Upper lobe of left lung (tissue), 6 donors: ENCODE measurements around the gene B4GALT4. TPM values are rescaled to one million over a fixed set of nuclear protein-coding genes. Genes with fewer than 3 reads are reported as not detected.

Source experiments
- ATAC-seq, 2 donors: fragments of 200-7000 bp; cut with Tn5 transposase; one replicate each; pipeline ENCODE4 v1.9.1; 2022; ENCODE audit warnings: mild to moderate bottlenecking in 2 of 2, moderate library complexity in 2 of 2; ENCODE audit not compliant: low FRiP score in 2 of 2
- DNase-seq, 2 donors: peaks; one replicate each; pipeline ENCODE4 v3.0.0-alpha.2; 2019 to 2020
- H3K27ac ChIP-seq, 4 donors: fragments of 200-600 bp; sonication (generic); one replicate each; pipeline ENCODE4 v1.5.1; 2016 to 2019
- H3K27me3 ChIP-seq, 4 donors: fragments of 200-600 bp; sonication (generic); one replicate each; pipeline ENCODE4 v1.5.1; 2017 to 2019
- H3K36me3 ChIP-seq, 4 donors: fragments of 200-600 bp; sonication (generic); one replicate each; pipeline ENCODE4 v1.5.1; 2016 to 2019
- H3K4me1 ChIP-seq, 4 donors: fragments of 200-600 bp; sonication (generic); one replicate each; pipeline ENCODE4 v1.5.1; 2018 to 2019
- H3K4me3 ChIP-seq, 4 donors: fragments of 200-600 bp; sonication (generic); one replicate each; pipeline ENCODE4 v1.5.1; 2017 to 2019; ENCODE audit warnings: mild to moderate bottlenecking in 2 of 4, moderate library complexity in 1 of 4
- H3K9me3 ChIP-seq, 4 donors: fragments of 200-600 bp; sonication (generic); one replicate each; pipeline ENCODE4 v1.5.1; 2018 to 2019
- CTCF ChIP-seq, 6 experiments: fragments of 450-650 bp in 4 of 6; fragments of 200-600 bp in 2 of 6; sonication (generic) in 2 of 6; IDR thresholded peaks; one replicate each; pipeline ENCODE4 v1.5.1; 2016 to 2019; ENCODE audit warnings: antibody characterized with exemption in 6 of 6
- EP300 ChIP-seq, 4 donors: sonication (generic); formaldehyde crosslinking; IDR thresholded peaks; one replicate each; pipeline ENCODE4 v1.5.1; 2017; ENCODE audit warnings: antibody characterized with exemption in 4 of 4, control low read depth in 2 of 4
- POLR2A ChIP-seq, 4 donors: fragments of 450-650 bp; IDR thresholded peaks; one replicate each; pipeline ENCODE4 v1.5.1; 2016 to 2017; ENCODE audit warnings: antibody characterized with exemption in 4 of 4, mild to moderate bottlenecking in 2 of 4
- POLR2AphosphoS5 ChIP-seq, 2 donors: sonication (generic); formaldehyde crosslinking; IDR thresholded peaks; one replicate each; pipeline ENCODE4 v1.5.1; 2017; ENCODE audit warnings: antibody characterized with exemption in 2 of 2
- WGBS, 2 donors: methylation state at CpG; one replicate each; pipeline ENCODE4 v1.1.5; 2017 to 2018; 5-methylcytosine and 5-hydroxymethylcytosine counted together
- total RNA-seq, 6 donors: library from RNA; depleted of rRNA in 4 of 6; stranded (reverse); fragments of >200 nt in 4 of 6; gene quantifications; one replicate each; pipeline versions ENCODE4 v1.1.0 to v1.2.1, GENCODE V29; 2016 to 2021
- donor health status: DM: no; HTN: no; CAD: no; lungs with moderate emphysema.
- donor health status: DM: no; HTN: yes; CAD: no; lungs with severe emphysema.

B4GALT4 gene
- total RNA-seq, 6 donors from 2014 or later: 7.3 to 24.3 (median 16.6) TPM

- no peak for TF ChIP-seq POLR2A (IDR thresholded peaks at IDR 0.05)
- no peak for TF ChIP-seq POLR2AphosphoS5 (IDR thresholded peaks at IDR 0.05)
- no peak for TF ChIP-seq CTCF (IDR thresholded peaks at IDR 0.05)
- no peak for TF ChIP-seq EP300 (IDR thresholded peaks at IDR 0.05)
- H3K9me3 ChIP-seq: no peaks in the 10 kb centered on the region
- peaks cover 0 to 14% (median 8%) of the 10 kb centered on the region in 4 donors for H3K4me1 ChIP-seq
- no peak overlapping the region for H3K27ac ChIP-seq
- H3K4me3 ChIP-seq: no peak overlapping the region
- no peak for DNase-seq
- H3K27me3 ChIP-seq: no peaks in the 10 kb centered on the region
- H3K36me3 ChIP-seq: peaks cover 14 to 70% (median 34%) of the 10 kb centered on the region in 4 donors
- no peak for ATAC-seq
- WGBS, 2 donors: 38 to 39% methylated on average over 4 of the region's 4 CpGs
These were observed 29.5 kb downstream of the B4GALT4 start for GRCh38 chr3:119211193-119211592.

- Histone ChIP-seq H3K4me3 (no peak overlapping the region), H3K4me1 (peaks cover 0 to 14% (median 8%) of the 10 kb centered on the region in 4 donors), H3K36me3 (peaks cover 0 to 33% (median 9%) of the 10 kb centered on the region in 4 donors), H3K27ac (no peak overlapping the region), H3K9me3 (no peaks in the 10 kb centered on the region), H3K27me3 (no peaks in the 10 kb centered on the region)
- WGBS, 2 donors: 79 to 88% methylated on average over 3 of the region's 3 CpGs
- no peak for ATAC-seq
- no peak for TF ChIP-seq EP300 (IDR thresholded peaks at IDR 0.05)
- TF ChIP-seq POLR2A (IDR thresholded peaks at IDR 0.05): no peak
- no peak for TF ChIP-seq POLR2AphosphoS5 (IDR thresholded peaks at IDR 0.05)
- TF ChIP-seq CTCF (IDR thresholded peaks at IDR 0.05): no peak
- DNase-seq: no peak
These were observed 33.2 kb downstream of the B4GALT4 start for GRCh38 chr3:119207512-119207875.

GRCh38 chr3:119206611-119207511 lies 33.8 kb downstream of the B4GALT4 start:
- 66 to 78% methylated on average over 4 of the region's 4 CpGs for WGBS, 2 donors
- no peaks in the 10 kb centered on the region for H3K9me3 ChIP-seq
- no peaks in the 10 kb centered on the region for H3K27me3 ChIP-seq
- H3K27ac ChIP-seq: no peak overlapping the region
- no peak overlapping the region for H3K4me3 ChIP-seq
- H3K36me3 ChIP-seq: peaks cover 0 to 27% (median 4%) of the 10 kb centered on the region in 4 donors
- no peak for TF ChIP-seq POLR2A (IDR thresholded peaks at IDR 0.05)
- no peak for TF ChIP-seq EP300 (IDR thresholded peaks at IDR 0.05)
- no peak for TF ChIP-seq POLR2AphosphoS5 (IDR thresholded peaks at IDR 0.05)
- peaks cover 0 to 14% (median 8%) of the 10 kb centered on the region in 4 donors for H3K4me1 ChIP-seq
- ATAC-seq (peak in 1 of 2 donors; percentile 52), DNase-seq (peak in 1 of 2 donors; percentile 40)

- H3K9me3 ChIP-seq: no peaks in the 10 kb centered on the region
- peaks cover 0 to 14% (median 8%) of the 10 kb centered on the region in 4 donors for H3K4me1 ChIP-seq
- TF ChIP-seq POLR2AphosphoS5 (IDR thresholded peaks at IDR 0.05): no peak
- TF ChIP-seq EP300 (IDR thresholded peaks at IDR 0.05): no peak
- no peak for TF ChIP-seq CTCF (IDR thresholded peaks at IDR 0.05)
- no peak for TF ChIP-seq POLR2A (IDR thresholded peaks at IDR 0.05)
- WGBS, 2 donors: 89 to 90% methylated on average over 5 of the region's 5 CpGs
- no peak for ATAC-seq
- no peaks in the 10 kb centered on the region for H3K27me3 ChIP-seq
- no peak for DNase-seq
- H3K36me3 ChIP-seq: peaks cover 0 to 15% (median 1%) of the 10 kb centered on the region in 4 donors
- H3K4me3 ChIP-seq: no peak overlapping the region
- H3K27ac ChIP-seq: no peak overlapping the region
These were observed 35.0 kb downstream of the B4GALT4 start for GRCh38 chr3:119205685-119206084.

- no peaks in the 10 kb centered on the region for H3K9me3 ChIP-seq
- H3K27ac ChIP-seq: no peak overlapping the region
- H3K4me3 ChIP-seq: no peak overlapping the region
- no peak for TF ChIP-seq EP300 (IDR thresholded peaks at IDR 0.05)
- no peak for TF ChIP-seq CTCF (IDR thresholded peaks at IDR 0.05)
- no peak for TF ChIP-seq POLR2A (IDR thresholded peaks at IDR 0.05)
- TF ChIP-seq POLR2AphosphoS5 (IDR thresholded peaks at IDR 0.05): no peak
- WGBS, 2 donors: 65 to 66% methylated on average over 8 of the region's 8 CpGs
- peaks cover 0 to 14% (median 8%) of the 10 kb centered on the region in 4 donors for H3K4me1 ChIP-seq
- ATAC-seq (peak in 1 of 2 donors; percentile 21), DNase-seq (no peak)
- peaks cover 0 to 10% (median 1%) of the 10 kb centered on the region in 4 donors for H3K36me3 ChIP-seq
- H3K27me3 ChIP-seq: no peaks in the 10 kb centered on the region
These were observed 35.5 kb downstream of the B4GALT4 start for GRCh38 chr3:119205209-119205608.
